IMR-90 (cell line): Measurements from ENCODE around the gene NOL8. TPM values are rescaled to one million over a fixed set of nuclear protein-coding genes. Genes with fewer than 3 reads are reported as not detected.

ENCODE experiments used
- ATAC-seq: fragments of 200-7000 bp; cut with Tn5 transposase; 2 replicates; pipeline ENCODE4 v1.9.1; 2020; ENCODE audit warnings: low read depth, mild to moderate bottlenecking, moderate library complexity
- Bru-seq: library from RNA; stranded (reverse); fragments of 400-500 nt; gene quantifications from one replicate; lab custom pipeline; 2021; lab: Mats Ljungman, UMichigan
- BruChase-seq, 2 experiments: library from RNA; stranded (reverse); fragments of 400-500 nt; gene quantifications; one replicate each; lab custom pipeline; 2021; lab: Mats Ljungman, UMichigan
- BruUV-seq: library from RNA; stranded (reverse); fragments of 400-500 nt; replicated peaks from 2 replicates; lab custom pipeline; 2021; lab: Mats Ljungman, UMichigan
- CTCF ChIA-PET: fragments of 300-600 bp; formaldehyde crosslinking; extraction: SDS; loops from one replicate; lab custom pipeline; 2021; ENCODE audit warnings: antibody characterized with exemption; lab: Yijun Ruan, JAX
- POLR2A ChIA-PET: fragments of 300-600 bp; sonication (Branson Sonifier 250); formaldehyde crosslinking; loops from one replicate; lab custom pipeline; 2022; ENCODE audit warnings: antibody characterized with exemption; ENCODE audit not compliant: unreplicated experiment; lab: Charles Lee
- DNase-seq: peaks from one replicate; pipeline ENCODE4 v3.0.0; 2013
- H2AFZ ChIP-seq: replicated peaks from 2 replicates; pipeline ENCODE3; 2013; ENCODE audit warnings: low read length, mild to moderate bottlenecking; ENCODE audit not compliant: poor library complexity
- H2AK5ac ChIP-seq: 2 replicates; pipeline ENCODE4 v1.6.1; 2013; ENCODE audit warnings: low read depth, low read length, inconsistent platforms
- H2AK9ac ChIP-seq: replicated peaks from 2 replicates; pipeline ENCODE3; 2013; ENCODE audit warnings: mild to moderate bottlenecking, low read depth, low read length, moderate library complexity; ENCODE audit not compliant: poor library complexity
- H2BK120ac ChIP-seq: 2 replicates; pipeline ENCODE4 v1.6.1; 2013; ENCODE audit warnings: low read depth, low read length, inconsistent platforms
- H2BK15ac ChIP-seq: 3 replicates; pipeline ENCODE4 v1.6.1; 2013; ENCODE audit warnings: low read depth, low read length, inconsistent platforms
- H2BK20ac ChIP-seq: 2 replicates; pipeline ENCODE4 v1.6.1; 2013; ENCODE audit warnings: low read depth, mild to moderate bottlenecking, inconsistent platforms, low read length, moderate library complexity
- H2BK5ac ChIP-seq: 2 replicates; pipeline ENCODE4 v1.6.1; 2013; ENCODE audit warnings: mild to moderate bottlenecking, low read depth, low read length, inconsistent platforms; ENCODE audit not compliant: poor library complexity, severe bottlenecking
- H3K14ac ChIP-seq: replicated peaks from 2 replicates; pipeline ENCODE4 v1.6.1; 2013; ENCODE audit warnings: low read depth, low read length, inconsistent platforms
- H3K18ac ChIP-seq: 2 replicates; pipeline ENCODE4 v1.6.1; 2013; ENCODE audit warnings: low read depth, low read length, control low read depth
- H3K23ac ChIP-seq: 2 replicates; pipeline ENCODE4 v1.6.1; 2013; ENCODE audit warnings: low read depth, low read length, inconsistent platforms
- H3K27ac ChIP-seq: 2 replicates; pipeline ENCODE4 v1.5.1; 2013; ENCODE audit warnings: mild to moderate bottlenecking, control low read depth, low read length; ENCODE audit not compliant: insufficient read depth
- H3K27me3 ChIP-seq: 2 replicates; pipeline ENCODE4 v1.6.1; 2013; ENCODE audit warnings: low read length; ENCODE audit not compliant: control insufficient read depth, insufficient read depth
- H3K36me3 ChIP-seq: 2 replicates; pipeline ENCODE4 v1.6.1; 2013; ENCODE audit warnings: low read length, mixed read lengths; ENCODE audit not compliant: control insufficient read depth, insufficient read depth
- H3K4ac ChIP-seq: 2 replicates; pipeline ENCODE4 v1.6.1; 2013; ENCODE audit warnings: low read depth, low read length, inconsistent platforms
- H3K4me1 ChIP-seq: 2 replicates; pipeline ENCODE4 v1.6.1; 2013; ENCODE audit warnings: low read length, mixed read lengths; ENCODE audit not compliant: control insufficient read depth, insufficient read depth
- H3K4me2 ChIP-seq: 2 replicates; pipeline ENCODE4 v1.6.1; 2013; ENCODE audit warnings: low read depth, mild to moderate bottlenecking, control low read depth, low read length, moderate library complexity
- H3K4me3 ChIP-seq: 2 replicates; pipeline ENCODE4 v1.5.1; 2013; ENCODE audit warnings: low read depth, mild to moderate bottlenecking, control low read depth, low read length, moderate library complexity; ENCODE audit not compliant: insufficient read depth
- H3K56ac ChIP-seq: 2 replicates; pipeline ENCODE4 v1.6.1; 2013; ENCODE audit warnings: low read length, inconsistent platforms; ENCODE audit not compliant: insufficient read depth; ENCODE audit errors: extremely low read depth
- H3K79me1 ChIP-seq, 2 experiments: 2 replicates each; pipeline ENCODE4 v1.6.1; 2013; ENCODE audit warnings: low read length in 2 of 2, inconsistent platforms in 1 of 2, low read depth in 1 of 2
- H3K9ac ChIP-seq: 2 replicates; pipeline ENCODE4 v1.6.1; 2013; ENCODE audit warnings: low read depth, low read length, control low read depth
- H3K9me1 ChIP-seq: 2 replicates; pipeline ENCODE4 v1.6.1; 2013; ENCODE audit warnings: low read length, inconsistent platforms; ENCODE audit not compliant: insufficient read depth
- H3K9me3 ChIP-seq: 2 replicates; pipeline ENCODE4 v1.6.1; 2013; ENCODE audit warnings: low read length; ENCODE audit not compliant: control insufficient read depth, insufficient read depth
- H4K20me1 ChIP-seq: 2 replicates; pipeline ENCODE4 v1.6.1; 2013; ENCODE audit warnings: low read length, inconsistent platforms; ENCODE audit not compliant: insufficient read depth
- H4K5ac ChIP-seq: 2 replicates; pipeline ENCODE4 v1.6.1; 2013; ENCODE audit warnings: mild to moderate bottlenecking, low read depth, low read length, control low read depth
- H4K8ac ChIP-seq, 2 experiments: 2 replicates each; pipeline ENCODE4 v1.6.1; 2013; ENCODE audit warnings: low read depth in 2 of 2, low read length in 2 of 2, control low read depth in 1 of 2, inconsistent platforms in 1 of 2
- H4K91ac ChIP-seq: 2 replicates; pipeline ENCODE4 v1.6.1; 2013; ENCODE audit warnings: low read depth, low read length, inconsistent platforms; ENCODE audit not compliant: insufficient read depth
- BHLHE40 ChIP-seq: fragments of 150-350 bp; IDR thresholded peaks from 2 replicates; pipeline ENCODE4 v1.6.1; 2016; ENCODE audit warnings: mild to moderate bottlenecking, low read depth, low read length
- CEBPB ChIP-seq: IDR thresholded peaks from 2 replicates; pipeline ENCODE4 v1.6.1; 2012; ENCODE audit warnings: low read depth, low read length, improper control_type of control experiment
- CHD1 ChIP-seq: IDR thresholded peaks from 2 replicates; pipeline ENCODE4 v1.6.1; 2012; ENCODE audit warnings: low read depth, low read length, improper control_type of control experiment
- FOS ChIP-seq: fragments of 150-350 bp; IDR thresholded peaks from 2 replicates; pipeline ENCODE4 v1.6.1; 2016; ENCODE audit warnings: low read depth, low read length
- MAFK ChIP-seq: IDR thresholded peaks from 2 replicates; pipeline ENCODE4 v1.6.1; 2012; ENCODE audit warnings: low read depth, low read length, improper control_type of control experiment
- MAZ ChIP-seq: IDR thresholded peaks from 2 replicates; pipeline ENCODE4 v1.6.1; 2012; ENCODE audit warnings: low read depth, mild to moderate bottlenecking, low read length, improper control_type of control experiment, moderate library complexity, borderline replicate concordance
- MXI1 ChIP-seq: IDR thresholded peaks from 2 replicates; pipeline ENCODE4 v1.6.1; 2012; ENCODE audit warnings: low read depth, mild to moderate bottlenecking, low read length, moderate library complexity, borderline replicate concordance
- NFE2L2 ChIP-seq: fragments of 150-350 bp; IDR thresholded peaks from 2 replicates; pipeline ENCODE4 v1.6.1; 2016; ENCODE audit warnings: low read depth, mild to moderate bottlenecking, low read length
- RAD21 ChIP-seq: IDR thresholded peaks from 2 replicates; pipeline ENCODE4 v1.6.1; 2012; ENCODE audit warnings: low read length, improper control_type of control experiment
- RCOR1 ChIP-seq: IDR thresholded peaks from 2 replicates; pipeline ENCODE4 v1.6.1; 2012; ENCODE audit warnings: mild to moderate bottlenecking, low read length, improper control_type of control experiment; ENCODE audit not compliant: insufficient replicate concordance
- RFX5 ChIP-seq: IDR thresholded peaks from 2 replicates; pipeline ENCODE4 v1.8.0; 2012; ENCODE audit warnings: low read depth, mild to moderate bottlenecking, low read length, moderate library complexity
- SMC3 ChIP-seq: fragments of 150-350 bp; IDR thresholded peaks from 2 replicates; pipeline ENCODE4 v1.6.1; 2016; ENCODE audit warnings: low read depth, mild to moderate bottlenecking, antibody characterized with exemption, low read length, moderate library complexity
- WGBS, 2 experiments: methylation state at CpG; one replicate each; pipeline versions ENCODE4 v1.1.5 to v1.1.7; 2013; ENCODE audit warnings: missing lambda C conversion rate in 2 of 2; ENCODE audit not compliant: insufficient read length in 1 of 2; ENCODE audit errors: extremely low coverage in 2 of 2; 5-methylcytosine and 5-hydroxymethylcytosine counted together
- dilution Hi-C: fragments of 300-500 bp; cut with HindIII; formaldehyde crosslinking; loops from one replicate; pipeline ENCODE4 v1.14.3; 2018; ENCODE audit warnings: low sequenced_read_pairs; ENCODE audit not compliant: unreplicated experiment
- in situ Hi-C: fragments of 300-500 bp; cut with MboI; formaldehyde crosslinking; loops from 3 replicates; pipeline ENCODE4 v1.14.3; 2019; ENCODE audit warnings: low sequenced_read_pairs, inconsistent platforms, mixed read lengths
- intact Hi-C: fragments of 100-400 bp; cut with micrococcal nuclease; formaldehyde crosslinking; loops from 2 replicates; pipeline ENCODE4 v1.10.0; 2022
- long read RNA-seq: library from polyadenylated mRNA; unstranded; transcript quantifications from one replicate; pipeline ENCODE4 v2.0.0, GENCODE V29; 2021; ENCODE audit not compliant: unreplicated experiment
- polyA plus RNA-seq, 3 experiments: library from polyadenylated mRNA; depleted of rRNA; stranded (reverse); fragments of >200 nt; gene quantifications; 2 replicates each; pipeline ENCODE4 v1.2.3, GENCODE V29; 2012; ENCODE audit warnings: low replicate concordance in 1 of 3
- total RNA-seq: library from RNA; depleted of rRNA; stranded (reverse); fragments of >200 nt; gene quantifications from 2 replicates; pipeline ENCODE4 v1.2.3, GENCODE V29; 2012; rRNA removed
- TF ChIP-seq, protein P1 (sequence below): fragments of 150-350 bp; IDR thresholded peaks from 2 replicates; pipeline ENCODE4 v1.6.1; 2016; ENCODE audit warnings: low read depth, mild to moderate bottlenecking, low read length, moderate library complexity, borderline replicate concordance
- TF ChIP-seq, protein P2 (sequence below): fragments of 150-350 bp; IDR thresholded peaks from 2 replicates; pipeline ENCODE4 v1.6.1; 2017; ENCODE audit warnings: mild to moderate bottlenecking, antibody characterized with exemption, low read length, low read depth

Gene NOL8
- total RNA-seq, result 18.3 and 23.6 TPM in 2 replicates
- 7.4 and 10.1 TPM in 2 replicates for polyA plus RNA-seq (2012; rRNA removed)
- polyA plus RNA-seq (2012; cell fraction: cytosol; rRNA removed), result 0.81 and 1.8 TPM in 2 replicates
- 1.8 and 19.2 TPM in 2 replicates for polyA plus RNA-seq (2012; cell fraction: nucleus; rRNA removed; ENCODE audit: low replicate concordance)
- percentile 73 among the genes with signal in this experiment for Bru-seq, nascent RNA
- percentile 82 among the genes with signal in this experiment for BruChase-seq, experiment 1, labeled RNA remaining after a 6-hour chase
- percentile 85 among the genes with signal in this experiment for BruChase-seq, experiment 2, labeled RNA remaining after a 2-hour chase
- long read RNA-seq, full-length matches to known transcripts, result 3 of 33 reads
- long read RNA-seq, partial matches to known transcripts, result 24 of 33 reads
- long read RNA-seq, other reads (novel, unspliced or antisense), result 6 of 33 reads

DNA sequence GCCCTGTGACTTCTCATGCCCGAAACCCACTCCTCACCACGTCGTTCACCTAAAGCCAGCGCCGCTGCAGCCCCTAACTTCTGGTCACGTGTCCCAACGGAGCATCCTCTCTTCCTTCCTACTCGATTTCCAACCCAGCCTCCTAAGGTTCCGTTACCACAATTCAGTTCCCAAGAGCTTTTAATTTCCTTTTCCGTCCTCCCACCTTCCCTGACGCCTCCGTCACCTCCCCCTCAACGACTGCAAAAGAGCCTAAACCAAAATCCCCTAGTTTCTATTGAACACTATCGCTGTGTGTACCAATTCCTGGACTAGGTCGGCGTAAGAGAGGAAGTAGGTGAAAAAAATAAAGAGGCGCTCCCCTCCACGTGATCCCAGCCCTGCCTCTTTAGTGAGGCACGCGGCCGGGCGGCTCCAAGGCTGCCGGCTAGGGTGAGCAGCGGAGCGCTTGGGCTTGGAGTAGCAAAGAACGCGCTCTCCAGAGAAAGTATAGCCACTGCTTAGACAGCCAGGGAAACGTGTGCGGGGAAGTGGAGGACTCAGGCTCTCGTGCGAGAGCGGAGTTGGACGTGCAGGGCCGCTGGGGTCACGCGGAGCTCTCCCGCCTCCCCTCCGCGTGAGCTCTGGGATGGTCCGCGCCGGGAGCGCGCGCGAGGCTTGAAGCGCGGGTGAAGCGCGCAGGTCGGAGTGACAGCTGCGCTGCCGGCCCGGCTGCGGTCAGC, at the start of gene NOL8, which contains the start of gene CENPP:
Gene NOL8, minus strand, starts transcription at position 82 of the 722 bp plus-strand sequence. CDS start 1,189 bp downstream, outside the sequence.
Gene CENPP, plus strand, starts transcription at position 685 of the 722 bp plus-strand sequence.
- CTCF ChIA-PET, result interaction anchor here (0.7 to 1.5 kb wide), 4 partner anchors 114 to 284 kb away, joined by 3 to 7 read pairs (median 4); no protein-coding TSS in a partner anchor
- peak within 1 kb of the TSS; percentile 100 for H3K56ac ChIP-seq
- in situ Hi-C loops, result loop anchor here (5.0 to 25.0 kb wide), 2 partner anchors 312 to 462 kb away; no protein-coding TSS in a partner anchor
- peak; percentile 94 for TF ChIP-seq MXI1
- TF ChIP-seq, protein P1, sequence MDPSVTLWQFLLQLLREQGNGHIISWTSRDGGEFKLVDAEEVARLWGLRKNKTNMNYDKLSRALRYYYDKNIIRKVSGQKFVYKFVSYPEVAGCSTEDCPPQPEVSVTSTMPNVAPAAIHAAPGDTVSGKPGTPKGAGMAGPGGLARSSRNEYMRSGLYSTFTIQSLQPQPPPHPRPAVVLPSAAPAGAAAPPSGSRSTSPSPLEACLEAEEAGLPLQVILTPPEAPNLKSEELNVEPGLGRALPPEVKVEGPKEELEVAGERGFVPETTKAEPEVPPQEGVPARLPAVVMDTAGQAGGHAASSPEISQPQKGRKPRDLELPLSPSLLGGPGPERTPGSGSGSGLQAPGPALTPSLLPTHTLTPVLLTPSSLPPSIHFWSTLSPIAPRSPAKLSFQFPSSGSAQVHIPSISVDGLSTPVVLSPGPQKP, result no peak
- no peak for TF ChIP-seq RFX5
- no peak for TF ChIP-seq SMC3
- TF ChIP-seq MAFK, result no peak
- TF ChIP-seq NFE2L2, result no peak
- TF ChIP-seq, protein P2, sequence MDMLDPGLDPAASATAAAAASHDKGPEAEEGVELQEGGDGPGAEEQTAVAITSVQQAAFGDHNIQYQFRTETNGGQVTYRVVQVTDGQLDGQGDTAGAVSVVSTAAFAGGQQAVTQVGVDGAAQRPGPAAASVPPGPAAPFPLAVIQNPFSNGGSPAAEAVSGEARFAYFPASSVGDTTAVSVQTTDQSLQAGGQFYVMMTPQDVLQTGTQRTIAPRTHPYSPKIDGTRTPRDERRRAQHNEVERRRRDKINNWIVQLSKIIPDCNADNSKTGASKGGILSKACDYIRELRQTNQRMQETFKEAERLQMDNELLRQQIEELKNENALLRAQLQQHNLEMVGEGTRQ, result peak; percentile 93
- peak; percentile 39; the same call in 1 of the 2 replicates for TF ChIP-seq MAZ
- TF ChIP-seq RAD21, result peak; percentile 9; the same call in 1 of the 2 replicates
- peak; percentile 96 for TF ChIP-seq BHLHE40
- TF ChIP-seq CEBPB, result no peak
- no peak for TF ChIP-seq RCOR1
- TF ChIP-seq CHD1, result peak; percentile 99; the same call in 1 of the 2 replicates
- TF ChIP-seq FOS, result no peak; the same call in 1 of the 2 replicates

More for the DNA sequence above, at the start of gene NOL8, which contains the start of gene CENPP:
- Histone ChIP-seq H2BK5ac (peak within 1 kb of the TSS; percentile 99), H3K23ac (peak within 1 kb of the TSS; percentile 100), H3K27ac (peak within 1 kb of the TSS; percentile 96), H3K4me1 (no peaks in the 10 kb centered on the region), H3K14ac (peak within 1 kb of the TSS; percentile 100), H3K9me3 (no peaks in the 10 kb centered on the region), H3K79me1 (peaks cover 16 to 38% of the 10 kb centered on the region in 2 experiments), H3K18ac (peak within 1 kb of the TSS; percentile 98), H4K91ac (peak within 1 kb of the TSS; percentile 100), H3K4me2 (peak within 1 kb of the TSS; percentile 97), H4K20me1 (no peaks in the 10 kb centered on the region), H3K4ac (peak within 1 kb of the TSS; percentile 100), H2BK20ac (peak within 1 kb of the TSS; percentile 100), H3K36me3 (0 out of 2 replicates have a peak, but pooled peaks cover 3% of the 10 kb centered on the region), H3K9me1 (no peaks in the 10 kb centered on the region), H4K5ac (peak within 1 kb of the TSS; percentile 95), H2AFZ (peak within 1 kb of the TSS; percentile 99), H2BK15ac (peak within 1 kb of the TSS; percentile 98), H2AK9ac (peak within 1 kb of the TSS; percentile 98), H2BK120ac (peak within 1 kb of the TSS; percentile 100), H3K4me3 (peak within 1 kb of the TSS; percentile 64), H4K8ac (peak within 1 kb of the TSS; percentile 76 to 100), H2AK5ac (0 out of 2 replicates have a peak within 1 kb of the TSS, but pooled peaks have one; percentile 57), H3K27me3 (no peaks in the 10 kb centered on the region), H3K9ac (peak within 1 kb of the TSS; percentile 98)
- peak; percentile 86 for DNase-seq
- peak; percentile 95 for ATAC-seq
- intact Hi-C loops, result no loop called here
- POLR2A ChIA-PET, result no interaction called here
- dilution Hi-C loops, result no loop called here
- BruUV-seq, result no TSS peak
- WGBS, 2 experiments, result 0% methylated on average over 34 of the region's 55 CpGs; no CpG with 5 or more reads in 1 of the 2 experiments
